ENCODE measurements around the gene SH3PXD2A.
A peak's percentile ranks its signal among the peaks of the same experiment; 100 is the strongest.

Gene SH3PXD2A

DNA sequence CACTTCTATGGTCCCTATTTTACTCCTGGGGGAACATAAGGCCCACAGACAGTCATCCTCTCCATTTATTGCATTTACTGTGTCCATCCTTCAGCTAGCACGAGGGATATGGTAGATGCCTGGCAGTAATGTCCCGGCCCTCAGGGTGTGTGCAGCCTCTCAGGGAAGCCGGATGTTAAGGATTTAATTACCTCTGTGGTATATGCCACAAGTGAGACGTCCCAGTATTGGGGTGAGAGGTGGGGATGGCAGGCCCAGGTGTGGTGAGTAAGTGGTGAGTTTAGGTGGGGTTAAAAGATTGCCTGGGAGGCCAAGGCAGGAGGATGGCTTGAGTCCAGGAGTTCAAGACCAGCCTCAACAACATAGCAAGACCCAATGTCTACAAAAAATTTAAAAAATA lies 144.9 kb downstream of the SH3PXD2A start:
- no peak for DNase-seq (ENCODE audit: low read depth)
- TF ChIP-seq, protein P1, sequence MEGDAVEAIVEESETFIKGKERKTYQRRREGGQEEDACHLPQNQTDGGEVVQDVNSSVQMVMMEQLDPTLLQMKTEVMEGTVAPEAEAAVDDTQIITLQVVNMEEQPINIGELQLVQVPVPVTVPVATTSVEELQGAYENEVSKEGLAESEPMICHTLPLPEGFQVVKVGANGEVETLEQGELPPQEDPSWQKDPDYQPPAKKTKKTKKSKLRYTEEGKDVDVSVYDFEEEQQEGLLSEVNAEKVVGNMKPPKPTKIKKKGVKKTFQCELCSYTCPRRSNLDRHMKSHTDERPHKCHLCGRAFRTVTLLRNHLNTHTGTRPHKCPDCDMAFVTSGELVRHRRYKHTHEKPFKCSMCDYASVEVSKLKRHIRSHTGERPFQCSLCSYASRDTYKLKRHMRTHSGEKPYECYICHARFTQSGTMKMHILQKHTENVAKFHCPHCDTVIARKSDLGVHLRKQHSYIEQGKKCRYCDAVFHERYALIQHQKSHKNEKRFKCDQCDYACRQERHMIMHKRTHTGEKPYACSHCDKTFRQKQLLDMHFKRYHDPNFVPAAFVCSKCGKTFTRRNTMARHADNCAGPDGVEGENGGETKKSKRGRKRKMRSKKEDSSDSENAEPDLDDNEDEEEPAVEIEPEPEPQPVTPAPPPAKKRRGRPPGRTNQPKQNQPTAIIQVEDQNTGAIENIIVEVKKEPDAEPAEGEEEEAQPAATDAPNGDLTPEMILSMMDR (conservative IDR thresholded peaks at IDR 0.05; ENCODE audit: control insufficient read depth, insufficient read depth, low read depth, low read length) = no peak
- no peak overlapping the region for H3K4me3 ChIP-seq (ENCODE audit: control insufficient read depth, low read depth, low read length)

DNA sequence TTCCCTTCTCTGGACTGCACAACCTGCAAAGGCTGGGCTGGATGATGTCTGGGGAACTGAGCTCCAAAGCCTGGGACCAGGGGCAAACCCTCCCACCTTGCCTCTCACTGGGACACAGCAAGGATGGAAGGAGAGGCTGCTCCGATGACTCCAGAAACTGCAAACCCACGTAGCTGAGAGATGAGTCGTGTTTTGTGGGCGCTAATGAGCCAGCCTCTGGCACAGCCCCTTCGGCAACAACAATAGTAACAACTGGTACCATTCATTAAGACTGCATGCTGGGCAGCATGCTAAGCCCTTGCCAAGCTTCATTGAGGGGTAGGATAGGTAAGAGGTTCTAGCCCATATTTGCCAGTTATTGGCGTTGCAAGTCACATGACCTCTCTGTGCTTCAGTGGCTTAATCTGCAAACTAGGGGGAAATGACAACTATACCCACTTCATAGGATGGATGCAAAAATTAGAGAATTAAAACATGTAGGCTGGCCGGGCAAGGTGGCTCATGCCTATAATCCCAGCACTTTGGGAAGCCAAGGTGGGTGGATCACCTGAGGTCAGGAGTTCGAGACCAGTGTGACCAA lies 145.9 kb downstream of the SH3PXD2A start:
- no peak overlapping the region for H3K4me3 ChIP-seq (ENCODE audit: control insufficient read depth, low read depth, low read length)
- TF ChIP-seq, protein P1 (conservative IDR thresholded peaks at IDR 0.05; ENCODE audit: control insufficient read depth, insufficient read depth, low read depth, low read length) = no peak
- DNase-seq (ENCODE audit: low read depth) = peak; percentile 64

DNA sequence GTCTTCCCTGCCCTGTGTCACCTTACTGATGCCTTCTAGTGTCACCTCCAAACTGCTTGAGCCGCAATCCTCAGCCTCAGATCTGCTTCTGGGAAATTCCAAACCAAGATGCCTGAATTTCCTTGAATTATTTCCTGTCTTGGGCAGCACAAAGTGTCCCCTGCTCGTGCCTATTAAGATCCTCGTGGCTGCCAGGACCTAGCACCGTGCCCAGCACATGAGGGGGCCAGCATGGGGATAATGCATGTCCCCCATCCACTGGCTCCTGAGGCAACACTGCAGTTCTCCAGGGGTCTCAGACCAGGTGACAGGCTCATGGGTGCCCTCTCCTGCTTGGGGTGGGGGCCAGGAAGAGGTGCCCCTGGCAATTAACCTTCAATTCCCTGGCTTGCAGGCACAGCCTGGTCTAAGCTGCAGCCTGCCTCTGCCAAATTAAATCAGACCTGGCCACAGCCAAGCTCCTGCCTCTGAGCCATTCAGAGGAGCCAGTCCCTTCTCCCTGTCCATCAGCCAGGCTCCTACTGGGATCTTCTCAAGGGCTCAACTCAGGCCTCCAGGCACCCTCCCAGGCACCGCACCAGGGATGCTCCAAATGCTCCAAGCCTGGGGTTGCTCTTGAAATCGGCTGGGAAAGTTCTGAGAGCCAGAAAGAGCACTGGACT lies 146.6 kb downstream of the SH3PXD2A start:
- TF ChIP-seq, protein P1 (conservative IDR thresholded peaks at IDR 0.05; ENCODE audit: control insufficient read depth, insufficient read depth, low read depth, low read length) = no peak
- H3K4me3 ChIP-seq (ENCODE audit: control insufficient read depth, low read depth, low read length) = no peak overlapping the region
- no peak for DNase-seq (ENCODE audit: low read depth)

DNA sequence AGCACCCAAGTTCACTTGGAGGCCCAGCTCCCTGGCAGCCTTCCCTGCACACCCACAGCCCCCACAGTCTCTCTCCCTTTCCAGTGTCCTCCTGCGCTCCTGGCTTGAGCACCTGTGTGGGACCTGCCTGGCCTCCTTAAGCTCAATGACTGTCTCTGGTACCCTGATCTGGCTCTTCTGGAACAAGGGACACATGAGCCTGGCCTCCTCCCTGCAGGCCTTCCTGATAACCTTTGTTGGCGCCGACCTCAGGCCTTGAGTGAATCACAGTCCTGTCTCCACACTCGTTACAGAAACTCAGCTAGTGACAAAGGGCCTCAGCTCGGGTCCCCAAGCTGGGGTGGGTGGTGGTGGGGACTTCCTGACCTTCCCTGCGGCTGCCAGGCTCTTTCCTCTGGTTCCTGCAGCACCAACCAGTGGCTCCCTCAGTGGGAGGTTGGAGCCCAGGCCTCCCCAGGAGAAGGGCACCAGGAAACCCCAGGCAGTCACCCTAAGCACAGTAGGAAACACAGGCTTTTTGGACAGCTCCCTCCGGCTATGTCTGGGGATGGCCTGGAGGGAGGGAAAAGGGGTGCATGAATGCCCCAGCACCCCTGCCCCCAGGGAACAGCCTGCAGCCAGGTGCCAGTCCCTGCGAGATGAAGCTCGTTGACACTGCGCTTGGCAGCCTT lies 147.3 kb downstream of the SH3PXD2A start:
- TF ChIP-seq, protein P1 (conservative IDR thresholded peaks at IDR 0.05; ENCODE audit: control insufficient read depth, insufficient read depth, low read depth, low read length) = no peak

DNA sequence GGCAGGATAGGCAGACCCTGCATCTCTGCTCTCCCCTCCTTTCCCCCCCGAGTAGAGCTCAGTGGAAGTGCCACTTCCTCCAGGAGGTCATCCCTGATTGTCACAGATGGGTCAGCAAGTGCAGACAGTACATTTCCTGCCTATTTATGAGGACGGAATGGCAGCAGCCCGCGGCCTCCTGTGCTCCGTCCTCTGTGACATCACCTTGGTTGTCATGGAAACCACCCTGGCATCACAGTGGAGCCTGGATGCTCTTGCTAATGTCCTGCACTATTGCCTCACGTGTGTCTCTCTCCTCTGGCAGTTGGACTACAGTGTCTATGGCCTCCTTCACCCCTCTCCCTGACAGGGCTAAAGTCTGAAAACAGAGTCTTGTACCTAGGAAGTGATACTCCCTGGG lies 148.6 kb downstream of the SH3PXD2A start:
- TF ChIP-seq, protein P1 (conservative IDR thresholded peaks at IDR 0.05; ENCODE audit: control insufficient read depth, insufficient read depth, low read depth, low read length) = no peak
- no peak overlapping the region for H3K4me3 ChIP-seq (ENCODE audit: control insufficient read depth, low read depth, low read length)
- DNase-seq (ENCODE audit: low read depth) = no peak

More for the DNA sequence above, 147.3 kb downstream of the SH3PXD2A start:
- DNase-seq (ENCODE audit: low read depth) = no peak
- no peak overlapping the region for H3K4me3 ChIP-seq (ENCODE audit: control insufficient read depth, low read depth, low read length)

DNA sequence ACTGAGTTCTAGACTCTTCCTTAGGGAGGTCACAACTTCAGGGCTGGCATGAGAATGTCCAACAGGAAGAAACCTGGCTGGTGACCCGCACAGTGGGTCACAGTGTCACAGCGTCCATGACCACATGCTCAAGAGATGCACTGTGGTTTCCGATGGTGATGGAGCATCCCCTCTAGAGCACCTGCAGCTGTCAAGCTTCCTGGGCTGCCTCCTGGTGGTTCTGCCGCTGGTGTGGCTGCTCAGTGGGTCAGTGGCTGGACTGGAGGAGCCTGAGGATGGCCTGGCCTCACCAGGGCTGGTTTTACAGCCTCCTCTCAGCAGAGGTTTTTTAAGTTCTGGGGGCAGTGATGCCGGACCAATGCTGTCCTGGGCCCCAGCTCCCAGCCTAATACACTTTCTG lies 149.3 kb downstream of the SH3PXD2A start:
- DNase-seq (ENCODE audit: low read depth) = no peak

More for the DNA sequence above, 149.3 kb downstream of the SH3PXD2A start:
- no peak overlapping the region for H3K4me3 ChIP-seq (ENCODE audit: control insufficient read depth, low read depth, low read length)
- TF ChIP-seq, protein P1 (conservative IDR thresholded peaks at IDR 0.05; ENCODE audit: control insufficient read depth, insufficient read depth, low read depth, low read length) = no peak
